HUES6 (cell line): Measurements from ENCODE around the gene KPRP.

Source experiments
- H3K27ac ChIP-seq: 2 replicates; pipeline ENCODE4 v1.7.0; 2013; ENCODE audit warnings: low read depth, mild to moderate bottlenecking, low read length, inconsistent platforms
- H3K27me3 ChIP-seq: 2 replicates; pipeline ENCODE4 v1.6.1; 2013; ENCODE audit warnings: low read length; ENCODE audit not compliant: control insufficient read depth, insufficient read depth
- H3K36me3 ChIP-seq: 2 replicates; pipeline ENCODE4 v1.6.1; 2013; ENCODE audit warnings: low read length; ENCODE audit not compliant: control insufficient read depth, insufficient read depth
- H3K4me1 ChIP-seq: 2 replicates; pipeline ENCODE4 v1.6.1; 2013; ENCODE audit warnings: low read length; ENCODE audit not compliant: control insufficient read depth, insufficient read depth
- H3K4me3 ChIP-seq: 2 replicates; pipeline ENCODE4 v1.5.1; 2013; ENCODE audit warnings: low read depth, low read length
- H3K9ac ChIP-seq: one replicate; pipeline ENCODE4 v1.6.1; 2013; ENCODE audit warnings: mild to moderate bottlenecking, low read length
- H3K9me3 ChIP-seq: 2 replicates; pipeline ENCODE4 v1.6.1; 2013; ENCODE audit warnings: low read depth, low read length; ENCODE audit not compliant: control insufficient read depth, insufficient read depth

Gene KPRP

GRCh38 chr1:152745765-152746444 is 11.9 kb upstream of the KPRP start:
- Histone ChIP-seq H3K27ac (no peak overlapping the region), H3K9ac (no peak overlapping the region), H3K4me1 (no peaks in the 10 kb centered on the region), H3K36me3 (no peaks in the 10 kb centered on the region), H3K9me3 (peaks cover 40% of the 10 kb centered on the region; the same call in 1 of the 2 replicates), H3K27me3 (peaks cover 8% of the 10 kb centered on the region; the same call in 1 of the 2 replicates), H3K4me3 (no peak overlapping the region)

- no peak overlapping the region for H3K4me3 ChIP-seq
- H3K27me3 ChIP-seq: peaks cover 11% of the 10 kb centered on the region; the same call in 1 of the 2 replicates
- H3K9me3 ChIP-seq: peaks cover 33% of the 10 kb centered on the region; the same call in 1 of the 2 replicates
- no peaks in the 10 kb centered on the region for H3K4me1 ChIP-seq
- no peak overlapping the region for H3K9ac ChIP-seq
- H3K36me3 ChIP-seq: no peaks in the 10 kb centered on the region
- H3K27ac ChIP-seq: no peak overlapping the region
Observed at GRCh38 chr1:152747831-152748230, 10.0 kb upstream of the KPRP start.

- no peaks in the 10 kb centered on the region for H3K4me1 ChIP-seq
- no peak overlapping the region for H3K4me3 ChIP-seq
- H3K9me3 ChIP-seq: peaks cover 19% of the 10 kb centered on the region; the same call in 1 of the 2 replicates
- H3K36me3 ChIP-seq: no peaks in the 10 kb centered on the region
- no peak overlapping the region for H3K9ac ChIP-seq
- H3K27me3 ChIP-seq: peaks cover 15% of the 10 kb centered on the region; the same call in 1 of the 2 replicates
- H3K27ac ChIP-seq: no peak overlapping the region
Observed at GRCh38 chr1:152752225-152752624, 5.6 kb upstream of the KPRP start.

GRCh38 chr1:152753586-152753985 is 4.2 kb upstream of the KPRP start:
- no peak overlapping the region for H3K4me3 ChIP-seq
- H3K9ac ChIP-seq: no peak overlapping the region
- no peak overlapping the region for H3K27ac ChIP-seq
- H3K9me3 ChIP-seq: peaks cover 21% of the 10 kb centered on the region; the same call in 1 of the 2 replicates
- peaks cover 19% of the 10 kb centered on the region; the same call in 1 of the 2 replicates for H3K27me3 ChIP-seq
- H3K36me3 ChIP-seq: no peaks in the 10 kb centered on the region
- H3K4me1 ChIP-seq: no peaks in the 10 kb centered on the region

GRCh38 chr1:152756872-152757271 is 953 bp upstream of the KPRP start:
- H3K27me3 ChIP-seq: peaks cover 13% of the 10 kb centered on the region; the same call in 1 of the 2 replicates
- H3K4me3 ChIP-seq: no peak overlapping the region
- H3K9ac ChIP-seq: no peak overlapping the region
- no peaks in the 10 kb centered on the region for H3K36me3 ChIP-seq
- H3K27ac ChIP-seq: no peak overlapping the region
- H3K9me3 ChIP-seq: peaks cover 34% of the 10 kb centered on the region; the same call in 1 of the 2 replicates
- no peaks in the 10 kb centered on the region for H3K4me1 ChIP-seq

GRCh38 chr1:152758636-152759035 is 811 bp downstream of the KPRP start:
- Histone ChIP-seq H3K4me3 (no peak overlapping the region), H3K9me3 (peaks cover 36% of the 10 kb centered on the region; the same call in 1 of the 2 replicates)

GRCh38 chr1:152759453-152760173 is 1.8 kb downstream of the KPRP start:
- H3K27me3 ChIP-seq: peaks cover 8% of the 10 kb centered on the region; the same call in 1 of the 2 replicates
- no peak overlapping the region for H3K4me3 ChIP-seq
- no peak overlapping the region for H3K27ac ChIP-seq
- no peak overlapping the region for H3K9ac ChIP-seq
- H3K9me3 ChIP-seq: peaks cover 36% of the 10 kb centered on the region; the same call in 1 of the 2 replicates
- no peaks in the 10 kb centered on the region for H3K36me3 ChIP-seq
- no peaks in the 10 kb centered on the region for H3K4me1 ChIP-seq

More at GRCh38 chr1:152758636-152759035, 811 bp downstream of the KPRP start:
- Histone ChIP-seq H3K27me3 (peaks cover 10% of the 10 kb centered on the region; the same call in 1 of the 2 replicates), H3K9ac (no peak overlapping the region), H3K4me1 (no peaks in the 10 kb centered on the region), H3K27ac (no peak overlapping the region), H3K36me3 (no peaks in the 10 kb centered on the region)

GRCh38 chr1:152760551-152761190 is 2.8 kb downstream of the KPRP start:
- peaks cover 8% of the 10 kb centered on the region; the same call in 1 of the 2 replicates for H3K27me3 ChIP-seq
- no peak overlapping the region for H3K27ac ChIP-seq
- no peaks in the 10 kb centered on the region for H3K4me1 ChIP-seq
- H3K4me3 ChIP-seq: no peak overlapping the region
- H3K36me3 ChIP-seq: no peaks in the 10 kb centered on the region
- peaks cover 38% of the 10 kb centered on the region; the same call in 1 of the 2 replicates for H3K9me3 ChIP-seq
- no peak overlapping the region for H3K9ac ChIP-seq

- no peaks in the 10 kb centered on the region for H3K36me3 ChIP-seq
- no peaks in the 10 kb centered on the region for H3K4me1 ChIP-seq
- no peak overlapping the region for H3K4me3 ChIP-seq
- no peak overlapping the region for H3K27ac ChIP-seq
- H3K27me3 ChIP-seq: peaks cover 8% of the 10 kb centered on the region; the same call in 1 of the 2 replicates
- H3K9ac ChIP-seq: no peak overlapping the region
- peaks cover 45% of the 10 kb centered on the region; the same call in 1 of the 2 replicates for H3K9me3 ChIP-seq
Observed at GRCh38 chr1:152761609-152762213, 3.9 kb downstream of the KPRP start.

GRCh38 chr1:152768847-152769533 is 11.2 kb downstream of the KPRP start:
- H3K4me1 ChIP-seq: no peaks in the 10 kb centered on the region
- no peaks in the 10 kb centered on the region for H3K36me3 ChIP-seq
- no peak overlapping the region for H3K27ac ChIP-seq
- no peak overlapping the region for H3K9ac ChIP-seq
- no peak overlapping the region for H3K4me3 ChIP-seq
- no peaks in the 10 kb centered on the region; the same call in 1 of the 2 replicates for H3K27me3 ChIP-seq
- peaks cover 34% of the 10 kb centered on the region; the same call in 1 of the 2 replicates for H3K9me3 ChIP-seq
